ENCODE measurements around the gene RECQL. TPM values are rescaled to one million over a fixed set of nuclear protein-coding genes. Genes with fewer than 3 reads are reported as not detected.

Gene RECQL
- total RNA-seq, 1 experiment from 2014 or later = 40.3 TPM

GRCh38 chr12:21526721-21527345, 25.4 kb upstream of the RECQL start:
- POLR2A ChIA-PET = interaction anchor here (0.7 to 2.0 kb wide), 2 partner anchors 130 to 323 kb away, joined by 9 to 11 read pairs; partner anchors contain the start of gene LDHB
- Mint-ChIP-seq H3K27me3 (ENCODE audit: low read depth) (peaks cover 57% of the 10 kb centered on the region), H3K9me3 (peaks cover 3% of the 10 kb centered on the region; the same call in 1 of the 2 replicates), H3K27ac (no peak overlapping the region), H3K36me3 (no peaks in the 10 kb centered on the region), H3K4me3 (peak overlapping the region; percentile 91), H3K4me1 (peaks cover 12% of the 10 kb centered on the region)
- CTCF ChIA-PET = interaction anchor here (0.6 to 1.0 kb wide), 2 partner anchors 25 to 532 kb away, joined by 3 read pairs; partner anchors contain the start of genes GOLT1B and RECQL
- DNase-seq (ENCODE audit: low spot score) = no peak
- ATAC-seq = peak; percentile 3; the same call in 1 of the 2 replicates
- TF ChIP-seq ZNF512 (CRISPR knock-in tag; IDR thresholded peaks at IDR 0.05; ENCODE audit: borderline replicate concordance) (no peak), MAX (CRISPR knock-in tag; IDR thresholded peaks at IDR 0.05) (no peak), NFATC4 (CRISPR knock-in tag; IDR thresholded peaks at IDR 0.05) (no peak), PRRX2 (CRISPR knock-in tag; IDR thresholded peaks at IDR 0.05) (no peak), ZBTB43 (CRISPR knock-in tag; IDR thresholded peaks at IDR 0.05) (no peak), AR (CRISPR knock-in tag; IDR thresholded peaks at IDR 0.05) (no peak), ZNF671 (CRISPR knock-in tag; IDR thresholded peaks at IDR 0.05) (no peak), EMX1 (CRISPR knock-in tag; IDR thresholded peaks at IDR 0.05) (no peak), ATF3 (CRISPR knock-in tag; conservative IDR thresholded peaks at IDR 0.05) (no peak), ZSCAN18 (CRISPR knock-in tag; IDR thresholded peaks at IDR 0.05) (no peak), CBFB (CRISPR knock-in tag; IDR thresholded peaks at IDR 0.05; ENCODE audit: low read depth) (no peak), E2F5 (CRISPR knock-in tag; IDR thresholded peaks at IDR 0.05) (no peak), NFYB (CRISPR knock-in tag; conservative IDR thresholded peaks at IDR 0.05; ENCODE audit: low read depth) (no peak), SP1 (CRISPR knock-in tag; conservative IDR thresholded peaks at IDR 0.05) (no peak)

- TF ChIP-seq GABPB1 (CRISPR knock-in tag; IDR thresholded peaks at IDR 0.05) (peak; percentile 62), ATF1 (CRISPR knock-in tag; IDR thresholded peaks at IDR 0.05) (no peak)
- H3K36me3 Mint-ChIP-seq = no peaks in the 10 kb centered on the region
- H3K9me3 Mint-ChIP-seq = peaks cover 3% of the 10 kb centered on the region; the same call in 1 of the 2 replicates
- no peak for DNase-seq (ENCODE audit: low spot score)
- H3K27ac Mint-ChIP-seq = no peak within 1 kb of the TSS
- ATAC-seq = no peak
- ChIA-PET CTCF (no interaction called here), POLR2A (no interaction called here)
- H3K4me1 Mint-ChIP-seq = peaks cover 12% of the 10 kb centered on the region
- peak within 1 kb of the TSS; percentile 91 for H3K4me3 Mint-ChIP-seq
- H3K27me3 Mint-ChIP-seq (ENCODE audit: low read depth) = peaks cover 51% of the 10 kb centered on the region
Observed at GRCh38 chr12:21526053-21526452, 24.6 kb upstream of the RECQL start, which contains the start of gene SPX. Gene SPX (plus strand): TSS chr12:21526296. CDS start chr12:21526473, 177 bp downstream.
